Thymus (tissue), 11 donors: ENCODE measurements around the gene CAMSAP3. TPM values are rescaled to one million over a fixed set of nuclear protein-coding genes. Genes with fewer than 3 reads are reported as not detected.

ENCODE experiments used
- DNase-seq, 9 donors: peaks; one replicate each; pipeline ENCODE4 v3.0.0-alpha.2; 2013; ENCODE audit warnings: low spot score in 9 of 9, low read depth in 6 of 9, missing footprints in 1 of 9
- H3K27ac ChIP-seq, 2 donors: one replicate each; pipeline ENCODE4 v1.5.1; 2013; ENCODE audit warnings: control low read depth in 1 of 2, low read depth in 1 of 2, low read length in 1 of 2, mild to moderate bottlenecking in 1 of 2, moderate library complexity in 1 of 2
- H3K27me3 ChIP-seq, 2 donors: one replicate each; pipeline ENCODE4 v1.5.1; 2013; ENCODE audit warnings: low read length in 1 of 2; ENCODE audit not compliant: control insufficient read depth in 2 of 2, insufficient read depth in 1 of 2
- H3K36me3 ChIP-seq, 2 donors: one replicate each; pipeline ENCODE4 v1.5.1; 2013; ENCODE audit warnings: low read length in 1 of 2, mild to moderate bottlenecking in 1 of 2, moderate library complexity in 1 of 2; ENCODE audit not compliant: control insufficient read depth in 2 of 2, insufficient read depth in 2 of 2
- H3K4me1 ChIP-seq, 2 donors: one replicate each; pipeline ENCODE4 v1.5.1; 2013; ENCODE audit warnings: low read length in 2 of 2; ENCODE audit not compliant: control insufficient read depth in 2 of 2, insufficient read depth in 2 of 2
- H3K4me3 ChIP-seq, 2 donors: one replicate each; pipeline ENCODE4 v1.5.1; 2013; ENCODE audit warnings: low read length in 2 of 2, control low read depth in 1 of 2, mild to moderate bottlenecking in 1 of 2
- H3K9me3 ChIP-seq, 2 donors: one replicate each; pipeline ENCODE4 v1.5.1; 2013; ENCODE audit warnings: low read length in 1 of 2, mild to moderate bottlenecking in 1 of 2; ENCODE audit not compliant: control insufficient read depth in 2 of 2, insufficient read depth in 1 of 2
- WGBS: extraction: QIAGEN DNeasy Blood & Tissue Kit; methylation state at CpG from one replicate; pipeline ENCODE4 v1.1.7; 2013; 5-methylcytosine and 5-hydroxymethylcytosine counted together
- polyA plus RNA-seq: library from polyadenylated mRNA; stranded (reverse); fragments of 200-250 nt; gene quantifications from one replicate; pipeline ENCODE4 v1.2.3, GENCODE V29; 2013
- total RNA-seq: library from RNA; stranded (reverse); fragments of 120-200 nt; gene quantifications from one replicate; pipeline ENCODE4 v1.2.4, GENCODE V29; 2013
- donor health status: healthy.

CAMSAP3 gene
- total and polyA plus RNA-seq, 2 donors = 1.3 to 2.5 TPM

DNA sequence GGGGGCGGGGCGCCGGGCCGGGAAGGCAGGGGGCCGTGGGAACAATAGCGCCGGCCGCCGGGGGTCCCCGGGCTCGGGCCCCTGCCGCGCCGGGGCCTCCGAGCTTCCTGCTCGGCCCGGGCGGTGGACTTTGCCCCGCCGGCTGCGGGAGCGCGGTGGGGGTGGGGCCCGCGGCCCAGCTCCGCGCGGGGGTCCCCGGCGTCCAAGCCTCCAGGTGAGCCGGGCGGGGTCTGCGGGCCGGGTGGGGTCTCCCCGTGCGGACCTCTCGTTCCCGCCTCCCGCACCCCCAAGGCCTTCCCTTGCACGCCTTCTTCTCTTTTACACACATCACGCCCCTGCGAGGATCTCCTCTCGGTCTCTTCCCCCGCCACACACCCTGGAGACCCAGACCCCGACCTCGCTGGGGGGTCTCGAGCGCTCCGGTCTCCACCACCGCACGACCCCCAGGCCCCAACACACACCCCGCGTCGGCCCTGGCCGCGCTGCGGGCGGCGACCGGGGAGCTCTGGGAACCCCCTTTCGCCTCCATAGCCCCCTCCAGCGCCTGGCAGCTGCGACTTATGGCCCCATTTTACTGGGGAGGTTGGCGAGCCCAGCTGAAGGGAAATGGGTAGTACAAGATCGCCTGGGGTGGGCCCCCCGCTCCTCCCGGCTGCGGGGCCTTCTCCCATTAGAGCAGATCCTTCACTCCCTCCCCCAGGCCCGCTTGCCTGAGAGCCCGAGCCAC, 711 bp downstream of the CAMSAP3 start:
- peak overlapping the region in 1 of 2 donors; percentile 62 for H3K4me3 ChIP-seq
- H3K4me1 ChIP-seq = peaks cover 4 to 9% of the 10 kb centered on the region in 2 donors
- WGBS = 4% methylated on average over 68 of the region's 70 CpGs
- no peak overlapping the region for H3K27ac ChIP-seq
- peaks cover 0 to 6% of the 10 kb centered on the region in 2 donors for H3K9me3 ChIP-seq
- peak in 1 of 9 donors; percentile 28 for DNase-seq
- H3K27me3 ChIP-seq = peaks cover 26 to 49% of the 10 kb centered on the region in 2 donors
- no peaks in the 10 kb centered on the region for H3K36me3 ChIP-seq

DNA sequence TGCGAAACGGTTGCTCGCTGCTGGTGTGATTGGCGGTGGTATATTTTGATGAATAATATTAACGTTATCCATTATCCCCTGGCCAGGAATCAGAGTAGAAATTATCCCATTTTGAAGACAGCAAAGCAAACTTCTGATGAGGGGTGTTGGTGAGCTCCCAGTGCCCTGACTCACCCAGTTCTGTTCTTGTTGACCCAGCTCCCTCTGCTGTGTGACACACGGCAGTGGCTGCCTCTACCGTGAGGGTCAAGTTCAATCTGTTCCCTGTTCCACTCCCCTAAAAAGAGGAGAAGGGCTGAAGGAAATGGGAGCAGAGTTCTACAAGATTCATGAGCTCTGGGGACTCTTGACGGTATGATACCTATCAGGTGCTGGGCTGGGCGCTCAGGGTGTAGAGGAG, 2.0 kb downstream of the CAMSAP3 start:
- Histone ChIP-seq H3K9me3 (peaks cover 0 to 6% of the 10 kb centered on the region in 2 donors), H3K27me3 (peaks cover 28 to 53% of the 10 kb centered on the region in 2 donors), H3K4me3 (no peak overlapping the region), H3K27ac (no peak overlapping the region), H3K36me3 (no peaks in the 10 kb centered on the region), H3K4me1 (peaks cover 4 to 9% of the 10 kb centered on the region in 2 donors)
- WGBS = 78% methylated on average over 9 of the region's 9 CpGs
- DNase-seq = no peak

GRCh38 chr19:7598180-7598579, 2.5 kb downstream of the CAMSAP3 start:
- Histone ChIP-seq H3K27me3 (peaks cover 29 to 53% of the 10 kb centered on the region in 2 donors), H3K27ac (no peak overlapping the region), H3K36me3 (no peaks in the 10 kb centered on the region), H3K4me3 (no peak overlapping the region), H3K4me1 (peaks cover 4 to 9% of the 10 kb centered on the region in 2 donors), H3K9me3 (peaks cover 0 to 6% of the 10 kb centered on the region in 2 donors)
- DNase-seq = no peak
- 82% methylated on average over 6 of the region's 6 CpGs for WGBS

- DNase-seq = no peak
- H3K9me3 ChIP-seq = peaks cover 0 to 14% of the 10 kb centered on the region in 2 donors
- H3K27me3 ChIP-seq = peaks cover 29 to 38% of the 10 kb centered on the region in 2 donors
- peaks cover 4 to 9% of the 10 kb centered on the region in 2 donors for H3K4me1 ChIP-seq
- no peak overlapping the region for H3K4me3 ChIP-seq
- H3K27ac ChIP-seq = no peak overlapping the region
- no peaks in the 10 kb centered on the region for H3K36me3 ChIP-seq
Observed at GRCh38 chr19:7600721-7601120, 5.1 kb downstream of the CAMSAP3 start.

GRCh38 chr19:7602240-7602934, 6.7 kb downstream of the CAMSAP3 start:
- peaks cover 0 to 8% of the 10 kb centered on the region in 2 donors for H3K9me3 ChIP-seq
- no peak overlapping the region for H3K27ac ChIP-seq
- peaks cover 14 to 24% of the 10 kb centered on the region in 2 donors for H3K27me3 ChIP-seq
- WGBS = 54% methylated on average over 15 of the region's 15 CpGs
- no peaks in the 10 kb centered on the region for H3K36me3 ChIP-seq
- no peaks in the 10 kb centered on the region for H3K4me1 ChIP-seq
- no peak overlapping the region for H3K4me3 ChIP-seq
- no peak for DNase-seq

DNA sequence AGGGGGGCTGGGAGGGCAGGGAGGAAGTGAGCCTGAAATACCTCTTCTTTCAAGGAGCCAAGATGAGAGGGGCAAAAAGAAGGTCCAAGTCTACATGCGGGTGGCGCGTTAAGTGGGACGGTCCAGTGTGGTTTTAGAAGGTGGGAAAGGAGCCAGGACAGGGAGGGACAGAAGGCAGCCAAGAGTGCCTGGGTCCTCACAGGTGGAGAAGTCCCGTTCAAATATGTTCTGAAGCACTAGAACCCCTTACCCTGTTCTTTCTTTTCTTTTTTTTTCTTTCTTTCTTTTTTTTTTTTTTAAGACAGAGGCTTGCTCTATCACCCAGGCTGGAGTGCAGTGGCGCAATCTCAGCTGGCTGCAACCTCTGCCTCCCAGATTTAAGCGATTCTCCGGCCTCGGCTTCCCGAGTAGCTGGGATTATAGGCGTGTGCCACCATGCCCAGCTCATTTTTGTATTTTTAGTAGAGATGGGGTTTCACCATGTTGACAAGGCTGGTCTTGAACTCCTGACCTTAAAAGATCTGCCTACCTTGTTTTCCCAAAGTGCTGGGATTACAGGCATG, 7.4 kb downstream of the CAMSAP3 start:
- Histone ChIP-seq H3K27ac (no peak overlapping the region), H3K9me3 (peaks cover 0 to 8% of the 10 kb centered on the region in 2 donors), H3K27me3 (peaks cover 8 to 17% of the 10 kb centered on the region in 2 donors), H3K4me3 (no peak overlapping the region), H3K4me1 (peaks cover 0 to 2% of the 10 kb centered on the region in 2 donors), H3K36me3 (no peaks in the 10 kb centered on the region)
- WGBS = 90% methylated on average over 11 of the region's 11 CpGs
- DNase-seq = no peak

- 92% methylated on average over 9 of the region's 9 CpGs for WGBS
- Histone ChIP-seq H3K4me1 (peaks cover 0 to 2% of the 10 kb centered on the region in 2 donors), H3K9me3 (peaks cover 0 to 8% of the 10 kb centered on the region in 2 donors), H3K36me3 (no peaks in the 10 kb centered on the region), H3K4me3 (no peak overlapping the region), H3K27me3 (peaks cover 3 to 9% of the 10 kb centered on the region in 2 donors), H3K27ac (no peak overlapping the region)
- DNase-seq = no peak
Observed at GRCh38 chr19:7603919-7604318, 8.3 kb downstream of the CAMSAP3 start.

DNA sequence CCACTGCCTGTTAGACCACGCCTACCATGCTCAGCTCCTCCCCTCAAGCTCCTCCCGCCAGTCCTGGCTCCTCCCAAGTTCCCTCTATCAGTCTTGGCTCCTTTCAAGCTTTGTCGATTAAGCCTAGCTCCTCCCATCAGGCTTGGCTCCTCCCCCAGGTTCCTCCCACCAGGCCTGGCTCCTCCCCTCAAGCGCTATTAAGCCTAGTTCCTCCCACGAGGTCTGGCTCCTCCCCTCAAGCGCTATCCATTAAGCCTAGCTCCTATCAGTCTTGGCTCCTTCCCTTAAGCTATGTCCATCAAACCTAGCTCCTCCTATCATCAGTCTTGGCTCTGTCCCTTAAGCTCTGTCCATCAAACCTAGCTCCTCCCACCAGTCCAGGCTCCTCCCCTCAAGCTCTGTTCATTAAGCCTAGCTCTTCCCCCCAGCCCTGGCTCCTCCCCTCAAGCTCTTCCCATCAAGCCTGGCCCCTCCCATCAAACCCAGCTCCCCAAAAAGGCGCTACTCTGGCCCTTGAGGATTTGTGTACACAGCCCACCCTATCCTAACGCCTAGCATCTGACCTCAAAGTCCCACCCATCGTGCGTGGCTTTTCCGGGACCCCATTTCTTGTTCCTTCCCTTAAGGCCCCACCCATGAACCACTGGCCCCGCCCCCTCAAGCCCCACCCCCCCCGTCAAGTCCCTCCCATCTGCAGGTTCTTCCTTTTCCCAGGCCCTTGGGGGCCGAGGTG, 10.0 kb downstream of the CAMSAP3 start:
- peak in 1 of 9 donors; percentile 4 for DNase-seq
- 82% methylated on average over 14 of the region's 14 CpGs for WGBS
- peaks cover 0 to 2% of the 10 kb centered on the region in 2 donors for H3K4me1 ChIP-seq
- H3K4me3 ChIP-seq = no peak overlapping the region
- no peak overlapping the region for H3K27ac ChIP-seq
- peaks cover 3 to 8% of the 10 kb centered on the region in 2 donors for H3K27me3 ChIP-seq
- peaks cover 0 to 8% of the 10 kb centered on the region in 2 donors for H3K9me3 ChIP-seq
- no peaks in the 10 kb centered on the region for H3K36me3 ChIP-seq
